A549 treated with Hydrocortisone at 1 μM for 4 hours (cell line): Measurements from ENCODE around the gene ZNF681. TPM values are rescaled to one million over a fixed set of nuclear protein-coding genes. Genes with fewer than 3 reads are reported as not detected.

Source experiments
- total RNA-seq: library from RNA; stranded (reverse); fragments of 200-300 nt; extraction: Qiagen RNA extraction; gene quantifications from 5 replicates; pipeline ENCODE4 v1.2.3, GENCODE V29; 2022

Gene ZNF681
- 0.01 TPM in 1 of 5 replicates, not detected in the others for total RNA-seq

GRCh38 chr19:23758187-23759074 is at the start of gene ZNF681:
TSS of gene ZNF681 (minus strand) at chr19:23758891. CDS start at chr19:23758749, 142 bp downstream.

Other genes starting within 250 kb of the ZNF681 start
- 2.7 to 5.0 TPM (median 3.2 TPM) in 5 replicates for gene ZNF675, start 71.7 kb downstream of the ZNF681 start, total RNA-seq
- gene ZNF726, start 156.0 kb upstream of the ZNF681 start, total RNA-seq: 0.39 to 0.61 TPM (median 0.59 TPM) in 5 replicates